NCI-H1048 (cell line): Measurements from ENCODE around the gene IQCK.
"Not testable (repeated sequence)": the region's sequence is repeated elsewhere in the genome, so short reads cannot be mapped to it uniquely, and the experiment has no call there.

ENCODE experiments used
- DNase-seq: peaks from one replicate; lab custom pipeline; 2025; lab: John Stamatoyannopoulos, UW

IQCK gene

GRCh38 chr16:19699472-19699871, 18.6 kb upstream of the IQCK start:
- no peak for DNase-seq

- DNase-seq, result no peak
Measured at GRCh38 chr16:19700319-19700781, 17.7 kb upstream of the IQCK start.

GRCh38 chr16:19701091-19701490, 17.0 kb upstream of the IQCK start:
- DNase-seq, result no peak

GRCh38 chr16:19703172-19703889, 14.7 kb upstream of the IQCK start:
- DNase-seq, result no peak

- no peak for DNase-seq
Measured at GRCh38 chr16:19704321-19705145, 13.5 kb upstream of the IQCK start.

GRCh38 chr16:19705146-19705501, 12.9 kb upstream of the IQCK start:
- no peak for DNase-seq

- no peak for DNase-seq
Measured at GRCh38 chr16:19705843-19706242, 12.2 kb upstream of the IQCK start.

GRCh38 chr16:19706846-19707245, 11.2 kb upstream of the IQCK start:
- no peak for DNase-seq

GRCh38 chr16:19707569-19708295, 10.3 kb upstream of the IQCK start:
- DNase-seq, result no peak

- DNase-seq, result no peak
Measured at GRCh38 chr16:19708296-19709205, 9.5 kb upstream of the IQCK start.

GRCh38 chr16:19709381-19710136, 8.5 kb upstream of the IQCK start:
- DNase-seq, result no peak

GRCh38 chr16:19710191-19710908, 7.7 kb upstream of the IQCK start:
- DNase-seq, result no peak

GRCh38 chr16:19710991-19711545, 7.0 kb upstream of the IQCK start:
- no peak for DNase-seq

GRCh38 chr16:19711643-19712042, 6.4 kb upstream of the IQCK start:
- DNase-seq, result no peak

GRCh38 chr16:19712418-19713058, 5.5 kb upstream of the IQCK start:
- DNase-seq, result no peak

GRCh38 chr16:19713697-19714096, 4.4 kb upstream of the IQCK start:
- DNase-seq, result no peak

GRCh38 chr16:19715566-19715965, 2.5 kb upstream of the IQCK start:
- no peak for DNase-seq

- no peak for DNase-seq
Measured at GRCh38 chr16:19716183-19716582, 1.9 kb upstream of the IQCK start.

- not testable (repeated sequence) for DNase-seq
Measured at GRCh38 chr16:19716728-19717127, 1.3 kb upstream of the IQCK start.
